Measurements from ENCODE around the gene STUB1.

Gene STUB1

GRCh38 chr16:720990-721764, 41.0 kb downstream of the STUB1 start, which contains the start of gene ANTKMT:
Gene ANTKMT (plus strand): TSS chr16:721146. CDS start chr16:721275, 129 bp downstream.
- H3K36me3 Mint-ChIP-seq (ENCODE audit: low read depth), result no peaks in the 10 kb centered on the region
- peak within 1 kb of the TSS; percentile 71 for H3K4me3 Mint-ChIP-seq
- peaks cover 6% of the 10 kb centered on the region for H3K4me1 Mint-ChIP-seq (ENCODE audit: low read depth)

GRCh38 chr16:721765-722540, 41.7 kb downstream of the STUB1 start:
- peaks cover 6% of the 10 kb centered on the region for H3K4me1 Mint-ChIP-seq (ENCODE audit: low read depth)
- no peaks in the 10 kb centered on the region for H3K9me3 Mint-ChIP-seq
- peaks cover 16% of the 10 kb centered on the region for H3K27me3 Mint-ChIP-seq (ENCODE audit: low read depth)
- H3K4me3 Mint-ChIP-seq, result peak overlapping the region; percentile 25
- H3K27ac Mint-ChIP-seq, result no peak overlapping the region
- no peaks in the 10 kb centered on the region for H3K36me3 Mint-ChIP-seq (ENCODE audit: low read depth)

More at GRCh38 chr16:720990-721764, 41.0 kb downstream of the STUB1 start, which contains the start of gene ANTKMT:
- H3K27me3 Mint-ChIP-seq (ENCODE audit: low read depth), result peaks cover 20% of the 10 kb centered on the region
- no peaks in the 10 kb centered on the region for H3K9me3 Mint-ChIP-seq
- no peak within 1 kb of the TSS for H3K27ac Mint-ChIP-seq

GRCh38 chr16:722835-723633, 42.8 kb downstream of the STUB1 start:
- Mint-ChIP-seq H3K27ac (no peak overlapping the region), H3K4me3 (no peak overlapping the region), H3K4me1 (ENCODE audit: low read depth) (peaks cover 6% of the 10 kb centered on the region), H3K36me3 (ENCODE audit: low read depth) (no peaks in the 10 kb centered on the region), H3K27me3 (ENCODE audit: low read depth) (peaks cover 16% of the 10 kb centered on the region), H3K9me3 (no peaks in the 10 kb centered on the region)

GRCh38 chr16:723695-724094, 43.5 kb downstream of the STUB1 start:
- peaks cover 14% of the 10 kb centered on the region for H3K27me3 Mint-ChIP-seq (ENCODE audit: low read depth)
- H3K36me3 Mint-ChIP-seq (ENCODE audit: low read depth), result no peaks in the 10 kb centered on the region
- H3K9me3 Mint-ChIP-seq, result no peaks in the 10 kb centered on the region
- peaks cover 6% of the 10 kb centered on the region for H3K4me1 Mint-ChIP-seq (ENCODE audit: low read depth)
- H3K27ac Mint-ChIP-seq, result no peak overlapping the region
- no peak overlapping the region for H3K4me3 Mint-ChIP-seq

GRCh38 chr16:724188-725040, 44.2 kb downstream of the STUB1 start:
- Mint-ChIP-seq H3K4me3 (no peak overlapping the region), H3K27ac (no peak overlapping the region), H3K36me3 (ENCODE audit: low read depth) (no peaks in the 10 kb centered on the region), H3K4me1 (ENCODE audit: low read depth) (peaks cover 6% of the 10 kb centered on the region), H3K27me3 (ENCODE audit: low read depth) (peaks cover 7% of the 10 kb centered on the region), H3K9me3 (no peaks in the 10 kb centered on the region)

GRCh38 chr16:725041-725376, 44.8 kb downstream of the STUB1 start:
- Mint-ChIP-seq H3K27ac (no peak overlapping the region), H3K36me3 (ENCODE audit: low read depth) (no peaks in the 10 kb centered on the region), H3K4me3 (no peak overlapping the region), H3K27me3 (ENCODE audit: low read depth) (peaks cover 4% of the 10 kb centered on the region), H3K4me1 (ENCODE audit: low read depth) (peaks cover 6% of the 10 kb centered on the region), H3K9me3 (no peaks in the 10 kb centered on the region)

GRCh38 chr16:725463-726187, 45.4 kb downstream of the STUB1 start:
- no peak overlapping the region for H3K4me3 Mint-ChIP-seq
- H3K27ac Mint-ChIP-seq, result no peak overlapping the region
- H3K4me1 Mint-ChIP-seq (ENCODE audit: low read depth), result peaks cover 1% of the 10 kb centered on the region
- no peaks in the 10 kb centered on the region for H3K9me3 Mint-ChIP-seq
- H3K27me3 Mint-ChIP-seq (ENCODE audit: low read depth), result peaks cover 4% of the 10 kb centered on the region
- no peaks in the 10 kb centered on the region for H3K36me3 Mint-ChIP-seq (ENCODE audit: low read depth)

- Mint-ChIP-seq H3K9me3 (no peaks in the 10 kb centered on the region), H3K4me3 (no peak overlapping the region), H3K4me1 (ENCODE audit: low read depth) (peaks cover 1% of the 10 kb centered on the region), H3K27me3 (ENCODE audit: low read depth) (peaks cover 4% of the 10 kb centered on the region), H3K27ac (no peak overlapping the region), H3K36me3 (ENCODE audit: low read depth) (no peaks in the 10 kb centered on the region)
Observed at GRCh38 chr16:726188-726437, 45.9 kb downstream of the STUB1 start.

GRCh38 chr16:726438-727290, 46.5 kb downstream of the STUB1 start, which contains the start of the genes CCDC78 and HAGHL:
Gene CCDC78 (minus strand): TSS chr16:726443. CDS start chr16:726367, 76 bp downstream.
Gene HAGHL (plus strand): TSS chr16:727106. CDS start chr16:727510, 404 bp downstream.
- H3K4me1 Mint-ChIP-seq (ENCODE audit: low read depth), result peaks cover 1% of the 10 kb centered on the region
- H3K27me3 Mint-ChIP-seq (ENCODE audit: low read depth), result peaks cover 4% of the 10 kb centered on the region
- no peaks in the 10 kb centered on the region for H3K36me3 Mint-ChIP-seq (ENCODE audit: low read depth)
- H3K27ac Mint-ChIP-seq, result peak within 1 kb of the TSS; percentile 6
- peak within 1 kb of the TSS; percentile 68 for H3K4me3 Mint-ChIP-seq
- no peaks in the 10 kb centered on the region for H3K9me3 Mint-ChIP-seq

- H3K4me3 Mint-ChIP-seq, result peak overlapping the region; percentile 14
- no peaks in the 10 kb centered on the region for H3K4me1 Mint-ChIP-seq (ENCODE audit: low read depth)
- no peak overlapping the region for H3K27ac Mint-ChIP-seq
- no peaks in the 10 kb centered on the region for H3K9me3 Mint-ChIP-seq
- H3K27me3 Mint-ChIP-seq (ENCODE audit: low read depth), result peaks cover 4% of the 10 kb centered on the region
- no peaks in the 10 kb centered on the region for H3K36me3 Mint-ChIP-seq (ENCODE audit: low read depth)
Observed at GRCh38 chr16:727291-727977, 47.2 kb downstream of the STUB1 start.

GRCh38 chr16:728131-728889, 48.1 kb downstream of the STUB1 start:
- Mint-ChIP-seq H3K27me3 (ENCODE audit: low read depth) (peaks cover 4% of the 10 kb centered on the region), H3K27ac (no peak overlapping the region)

More at GRCh38 chr16:728131-728889, 48.1 kb downstream of the STUB1 start:
- Mint-ChIP-seq H3K9me3 (no peaks in the 10 kb centered on the region), H3K36me3 (ENCODE audit: low read depth) (no peaks in the 10 kb centered on the region), H3K4me3 (peak overlapping the region; percentile 17), H3K4me1 (ENCODE audit: low read depth) (no peaks in the 10 kb centered on the region)

Data from T-helper 1 cell treated with Interleukin-12 subunit alpha and Interleukin-12 subunit beta and Interleukin-4 antibody, amounts not matched to agents 30 μg/mL and 1 μg/mL, for 36 hours (primary cell).